Mucosa of gallbladder (tissue), 1 donor: ENCODE data around the gene ATP5ME. TPM values are rescaled to one million over a fixed set of nuclear protein-coding genes. Genes with fewer than 3 reads are reported as not detected.
"Not testable (repeated sequence)": the region's sequence is repeated elsewhere in the genome, so short reads cannot be mapped to it uniquely, and the experiment has no call there.

Source experiments
- DNase-seq: peaks from one replicate; pipeline ENCODE4 v3.0.0-alpha.2; 2020; ENCODE audit warnings: low spot score
- total RNA-seq: library from RNA; stranded (reverse); gene quantifications from one replicate; pipeline ENCODE4 v1.2.1, GENCODE V29; 2021
- donor health status: DM: no; HTN: no; CAD: no.

The ATP5ME gene, protein sequence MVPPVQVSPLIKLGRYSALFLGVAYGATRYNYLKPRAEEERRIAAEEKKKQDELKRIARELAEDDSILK
- total RNA-seq = 252 TPM

DNA sequence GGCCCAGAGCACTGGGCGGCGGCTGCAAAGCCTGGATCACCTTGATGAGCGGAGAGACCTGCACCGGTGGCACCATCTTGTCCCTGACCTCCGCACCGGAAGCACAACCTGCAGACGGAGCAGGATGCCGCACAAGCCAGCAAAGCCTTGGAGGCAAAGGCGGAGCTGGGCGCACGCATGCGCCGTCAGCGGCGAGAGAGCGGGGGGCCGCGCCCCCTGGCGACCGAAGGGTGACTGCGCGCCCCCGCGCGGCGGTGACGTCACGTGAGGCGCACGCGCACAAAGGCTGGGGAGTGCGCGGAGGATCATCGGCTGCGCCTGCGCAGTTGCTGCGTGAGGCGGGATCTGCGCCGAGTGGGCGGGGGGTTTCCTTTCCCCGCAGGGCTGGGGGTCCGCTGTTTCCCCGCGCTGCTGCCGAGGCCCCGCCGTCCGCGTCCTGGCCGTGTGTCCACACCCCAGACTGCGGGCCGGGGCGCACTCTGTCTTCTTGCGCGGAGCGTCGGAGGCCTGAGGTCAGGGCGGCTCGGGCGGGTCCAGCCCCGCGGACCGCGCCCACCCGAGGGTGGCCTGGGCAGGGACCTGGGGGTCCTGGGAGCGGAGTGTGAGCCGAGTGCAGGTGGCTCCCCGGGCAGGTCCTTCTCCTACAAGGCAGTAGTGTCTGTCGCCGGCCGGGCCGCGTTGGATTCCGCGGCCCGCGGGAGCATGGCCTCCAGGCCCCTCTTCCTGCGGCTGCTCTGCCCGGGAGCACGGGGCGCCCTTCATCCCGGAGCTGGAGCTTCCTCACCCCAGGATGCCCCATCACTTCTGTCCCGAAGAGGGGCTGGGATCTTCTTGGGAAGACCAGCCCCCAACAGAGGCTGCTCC is at the start of gene ATP5ME, which contains the start of gene MYL5:
ATP5ME (minus strand) TSS at position 105 of the 864 bp plus-strand sequence; CDS start at position 76, 29 bp downstream.
MYL5 (plus strand) TSS at position 371 of the 864 bp plus-strand sequence. CDS start 3,485 bp downstream, outside the sequence.
- DNase-seq = peak; percentile 97

DNA sequence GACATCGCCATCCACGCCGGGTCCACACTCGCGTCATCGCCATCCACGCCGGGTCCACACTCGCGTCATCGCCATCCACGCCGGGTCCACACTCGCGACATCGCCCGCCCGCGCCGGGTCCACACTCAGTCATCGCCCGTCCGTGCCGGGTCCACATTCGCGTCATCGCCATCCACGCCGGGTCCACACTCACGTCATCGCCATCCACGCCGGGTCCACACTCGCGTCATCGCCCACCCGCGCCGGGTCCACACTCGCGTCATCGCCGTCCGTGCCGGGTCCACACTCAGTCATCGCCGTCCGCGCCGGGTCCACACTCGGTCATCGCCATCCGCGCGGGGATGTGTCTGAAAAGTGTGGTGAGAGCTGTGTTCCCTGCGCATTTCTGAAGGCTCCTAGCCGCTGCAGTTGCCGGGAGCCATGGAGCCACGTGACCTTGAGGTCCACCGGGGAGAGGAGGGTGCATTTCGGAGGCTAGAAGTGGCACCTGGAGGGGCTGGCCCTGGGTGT is 48.8 kb upstream of the ATP5ME start:
- DNase-seq = no peak

DNA sequence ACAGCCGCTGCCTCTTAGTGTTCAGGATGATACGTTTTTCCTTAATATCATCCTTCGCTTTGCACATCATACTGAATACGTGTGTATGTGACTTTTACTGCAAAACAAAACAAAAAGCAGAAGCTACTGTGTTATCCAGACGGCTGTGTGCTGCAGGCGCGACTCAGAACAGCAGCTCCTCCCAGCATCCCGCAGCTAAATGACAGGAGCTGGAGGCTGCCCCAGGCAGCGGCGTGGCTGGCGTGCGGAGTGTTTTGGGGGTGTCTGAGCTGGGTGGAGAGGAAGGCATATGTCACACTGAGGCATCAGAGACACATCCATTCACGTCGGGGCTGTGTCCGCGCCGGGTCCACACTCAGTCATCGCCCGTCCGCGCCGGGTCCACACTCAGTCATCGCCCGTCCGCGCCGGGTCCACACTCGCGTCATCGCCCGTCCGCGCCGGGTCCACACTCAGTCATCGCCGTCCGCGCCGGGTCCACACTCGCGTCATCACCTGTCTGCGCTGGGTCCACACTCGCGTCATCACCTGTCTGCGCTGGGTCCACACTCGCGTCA is 48.2 kb upstream of the ATP5ME start:
- no peak for DNase-seq

DNA sequence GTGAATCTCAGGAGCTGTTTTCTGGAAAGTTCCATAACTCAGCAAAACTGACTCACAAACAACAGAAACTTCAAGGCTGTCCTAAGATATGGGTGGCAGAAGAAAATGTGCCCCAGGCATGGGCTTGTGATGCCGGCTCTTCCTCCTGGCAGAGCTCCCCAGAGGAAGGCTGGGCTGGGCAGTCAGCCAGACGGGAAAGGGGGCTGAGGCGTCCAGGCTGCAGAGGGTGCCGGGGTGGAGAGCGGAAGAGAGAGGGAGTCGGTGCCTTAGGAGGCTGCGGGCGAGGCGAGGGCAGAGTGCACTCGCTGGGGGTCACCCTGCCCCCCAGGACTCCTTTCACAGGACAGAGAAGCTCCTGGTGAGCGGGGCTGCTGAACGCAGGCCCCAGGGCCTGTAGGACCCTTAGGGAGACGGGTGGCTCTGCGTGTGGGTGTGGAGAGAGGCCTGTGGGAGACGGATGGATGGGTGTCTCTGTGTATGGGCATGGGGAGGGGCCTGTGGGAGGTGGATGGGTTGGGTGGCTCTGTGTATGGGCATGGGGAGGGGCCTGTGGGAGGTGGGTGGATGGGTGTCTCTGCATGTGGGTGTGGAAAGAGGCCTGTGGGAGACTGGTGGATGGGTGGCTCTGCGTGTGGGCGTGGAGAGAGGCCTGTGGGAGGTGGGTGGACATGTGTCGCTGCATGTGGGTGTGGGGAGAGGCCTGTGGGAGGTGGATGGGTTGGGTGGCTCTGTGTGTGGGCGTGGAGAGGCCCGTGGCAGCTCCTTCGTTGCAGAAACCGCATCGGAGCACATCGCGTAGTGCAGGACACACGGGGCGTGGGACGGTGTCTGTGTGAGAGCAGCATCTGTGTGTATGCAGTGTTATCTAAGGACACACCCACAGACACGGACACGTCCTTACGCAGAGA is 47.4 kb upstream of the ATP5ME start:
- DNase-seq = no peak

DNA sequence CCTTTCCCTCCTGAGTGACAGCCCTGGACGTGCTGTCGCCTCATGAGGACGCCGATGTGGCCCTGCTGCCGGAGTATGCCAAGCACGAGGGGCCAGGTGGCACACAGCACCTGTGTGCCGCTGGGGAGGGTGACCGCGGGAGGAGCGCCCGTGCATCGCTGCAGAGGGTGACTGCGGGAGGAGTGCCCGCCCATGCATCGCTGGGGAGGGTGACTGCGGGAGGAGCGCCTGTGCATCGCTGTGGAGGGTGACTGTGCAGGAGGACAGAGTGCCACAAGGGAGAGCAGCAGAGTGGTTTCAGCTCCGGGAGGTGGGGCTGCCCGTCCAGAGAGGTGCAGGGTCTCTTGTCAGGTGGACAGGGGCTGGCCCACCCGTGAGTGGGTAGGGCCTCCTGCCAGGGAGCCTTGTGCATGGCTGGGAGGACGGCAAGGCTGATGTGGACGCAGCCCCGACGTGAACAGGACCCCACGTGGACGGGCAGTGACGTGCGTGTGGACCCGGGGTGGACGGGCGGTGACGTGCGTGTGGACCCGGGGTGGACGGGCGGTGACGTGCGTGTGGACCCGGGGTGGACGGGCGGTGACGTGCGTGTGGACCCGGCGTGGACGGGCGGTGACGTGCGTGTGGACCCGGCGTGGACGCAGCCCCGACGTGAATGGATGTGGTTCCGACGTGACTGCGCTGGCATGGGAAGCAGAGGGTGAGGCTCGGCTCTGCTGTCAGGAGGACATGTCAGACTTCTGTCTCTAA is 46.2 kb upstream of the ATP5ME start:
- DNase-seq = no peak

DNA sequence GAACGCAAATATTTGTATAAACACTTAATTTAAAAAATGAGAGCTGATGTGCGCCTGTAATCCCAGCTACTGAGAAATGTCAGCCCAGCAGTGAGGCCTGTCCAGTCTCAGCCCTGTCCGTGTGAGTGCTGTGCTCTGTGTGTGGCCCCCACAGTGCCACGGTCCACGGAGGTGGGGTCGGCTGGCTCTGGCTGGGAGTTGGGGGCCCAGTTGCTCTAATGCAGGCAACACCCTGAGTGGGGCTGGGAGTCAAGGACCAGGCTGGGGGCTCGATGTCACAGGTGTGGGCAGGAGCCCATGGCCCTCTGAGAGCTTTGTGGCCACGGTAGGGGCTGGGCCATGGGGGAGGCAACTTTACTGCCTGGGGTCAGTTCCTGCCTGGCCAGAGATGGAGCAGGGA is 44.4 kb upstream of the ATP5ME start:
- DNase-seq = no peak

DNA sequence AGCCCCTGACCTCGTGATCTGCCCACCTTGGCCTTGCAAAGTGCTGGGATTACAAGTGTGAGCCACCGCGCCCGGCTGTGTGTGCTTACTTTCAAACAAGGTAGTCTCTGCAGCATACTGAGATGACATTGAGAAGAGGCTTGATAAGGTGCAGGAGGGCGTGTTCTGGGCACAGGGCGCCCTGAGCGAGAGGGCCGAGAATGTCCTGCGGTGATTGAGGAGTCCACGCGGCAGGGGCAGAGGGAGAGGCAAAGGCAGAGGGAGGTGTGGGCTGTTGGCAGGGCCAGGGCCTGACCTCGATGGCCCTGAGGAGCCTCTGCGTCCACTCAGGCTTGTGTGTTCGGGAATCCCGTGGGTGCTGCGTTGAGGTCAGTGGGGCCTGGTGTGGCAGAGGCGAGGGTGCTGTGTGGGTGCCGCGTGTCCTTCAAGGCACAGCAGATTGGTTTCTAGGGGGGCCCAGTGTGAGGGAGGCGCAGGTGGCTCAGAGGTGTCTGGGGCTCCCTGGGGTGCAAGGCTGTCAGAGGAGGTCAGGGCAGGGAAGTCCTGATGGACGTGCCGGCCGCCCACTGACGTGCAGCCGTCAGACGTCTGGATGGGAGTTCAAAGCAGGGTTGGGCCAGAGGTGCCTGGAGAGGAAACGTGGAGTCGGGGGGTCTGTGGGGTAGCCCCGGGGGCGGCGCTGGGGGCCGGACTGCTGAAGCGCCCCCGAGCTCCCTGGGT is 43.7 kb upstream of the ATP5ME start:
- no peak for DNase-seq

DNA sequence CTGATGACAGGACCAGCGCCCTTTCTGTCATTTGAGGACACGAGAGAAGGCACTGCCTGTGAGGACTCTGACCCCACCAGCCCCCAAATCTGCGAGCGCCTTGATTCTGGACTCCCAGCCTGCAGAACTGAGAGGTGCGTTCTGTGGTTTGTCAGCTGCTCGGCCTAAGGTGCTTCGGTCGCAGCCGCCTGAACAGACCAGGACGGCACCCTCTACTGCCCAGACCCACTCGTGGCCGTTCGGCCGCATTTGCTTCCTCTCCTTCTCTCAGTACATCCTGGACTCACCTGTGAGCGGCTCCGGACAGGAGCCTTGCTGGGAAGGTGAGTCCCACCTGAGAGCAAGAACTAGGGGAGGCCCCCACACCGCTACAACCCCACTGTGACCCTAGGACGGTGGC is 40.0 kb upstream of the ATP5ME start:
- no peak for DNase-seq

DNA sequence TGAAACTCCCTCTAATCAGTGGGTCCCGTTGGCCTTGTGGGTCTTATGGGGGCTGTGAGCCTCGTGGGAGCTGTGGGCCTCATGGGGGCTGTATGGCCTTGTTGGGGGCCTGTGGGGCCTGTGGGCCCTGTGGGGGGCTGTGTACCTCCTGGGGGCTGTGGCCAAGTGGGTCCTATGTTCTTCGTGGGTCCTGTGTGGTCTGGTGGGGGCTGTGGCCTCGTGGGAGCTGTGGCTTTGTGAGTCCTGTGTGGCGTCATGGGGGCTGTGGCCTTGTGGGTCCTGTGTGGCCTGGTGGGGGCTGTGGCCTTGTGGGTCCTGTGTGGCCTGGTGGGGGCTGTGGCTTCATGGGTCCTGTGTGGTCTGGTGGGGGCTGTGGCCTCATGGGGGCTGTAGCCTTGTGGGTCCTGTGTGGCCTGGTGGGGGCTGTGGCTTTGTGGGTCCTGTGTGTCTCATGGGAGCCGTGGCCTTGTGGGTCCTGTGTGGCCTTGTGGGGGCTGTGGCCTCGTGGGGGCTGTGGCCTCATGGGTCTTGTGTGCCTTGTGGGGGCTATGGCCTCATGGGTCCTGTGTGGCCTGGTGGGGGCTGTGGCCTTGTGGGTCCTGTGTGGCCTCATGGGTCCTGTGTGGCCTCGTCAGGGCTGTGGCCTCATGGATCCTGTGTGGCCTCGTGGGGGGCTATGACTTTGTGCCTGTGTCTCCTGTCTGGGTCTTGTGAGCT is 39.0 kb upstream of the ATP5ME start:
- DNase-seq = no peak

DNA sequence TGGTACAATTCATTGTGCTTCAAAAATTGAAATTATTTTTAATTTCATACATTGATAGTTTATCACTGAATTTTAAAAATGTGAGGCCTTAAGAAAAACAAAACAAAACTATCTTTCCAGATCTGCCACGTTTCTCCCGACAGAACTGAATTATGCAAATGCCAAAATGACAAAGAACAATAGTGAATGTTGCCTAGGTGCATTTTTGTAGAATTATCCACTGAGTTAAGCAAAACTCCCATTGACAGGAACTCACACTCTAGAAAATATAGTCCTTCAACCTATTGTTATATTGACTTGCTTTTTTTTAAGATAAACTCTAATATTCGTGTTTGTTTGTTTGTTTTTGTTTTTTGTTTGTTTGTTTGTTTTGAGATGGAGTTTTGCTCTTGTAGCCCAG is 38.0 kb upstream of the ATP5ME start:
- no peak for DNase-seq

DNA sequence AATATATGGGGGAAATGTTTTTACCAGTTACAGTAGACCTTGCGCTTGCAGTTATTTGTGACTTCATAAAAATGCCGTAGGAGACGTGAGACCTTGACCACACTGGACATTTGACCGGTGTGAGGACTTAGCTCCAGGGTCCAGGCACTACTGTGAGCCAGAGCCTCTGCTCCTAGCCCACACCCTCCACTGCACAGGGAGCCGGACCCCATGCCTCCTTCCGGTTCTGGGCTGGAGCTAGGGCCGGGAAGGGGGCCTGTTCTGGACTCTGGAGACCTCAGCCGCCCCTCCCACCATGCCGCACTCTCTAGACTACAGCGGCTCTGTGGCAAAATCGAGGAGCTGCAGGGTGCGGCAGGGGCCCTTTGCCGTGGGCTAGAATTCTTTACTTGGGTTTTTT is 36.8 kb upstream of the ATP5ME start:
- DNase-seq = no peak

DNA sequence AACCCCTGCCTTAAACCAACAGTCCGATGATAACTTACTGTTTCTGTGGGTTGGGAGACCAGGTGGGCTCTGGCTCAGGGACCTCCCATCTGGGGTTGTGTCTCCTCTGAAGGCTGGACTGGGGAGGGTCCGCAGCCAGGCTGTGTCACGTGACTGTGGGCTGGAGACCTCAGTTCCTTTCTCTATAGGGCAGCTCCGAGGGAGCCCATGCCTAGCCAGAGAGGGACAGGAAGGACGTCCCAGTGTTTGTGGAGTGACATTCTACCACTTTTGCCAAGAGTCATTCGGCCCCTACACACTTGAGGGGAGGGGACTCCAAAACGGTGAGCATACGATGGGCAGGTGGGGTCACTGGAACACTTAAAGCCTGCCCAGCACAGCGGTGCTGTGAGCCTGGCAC is 36.0 kb upstream of the ATP5ME start:
- DNase-seq = no peak

DNA sequence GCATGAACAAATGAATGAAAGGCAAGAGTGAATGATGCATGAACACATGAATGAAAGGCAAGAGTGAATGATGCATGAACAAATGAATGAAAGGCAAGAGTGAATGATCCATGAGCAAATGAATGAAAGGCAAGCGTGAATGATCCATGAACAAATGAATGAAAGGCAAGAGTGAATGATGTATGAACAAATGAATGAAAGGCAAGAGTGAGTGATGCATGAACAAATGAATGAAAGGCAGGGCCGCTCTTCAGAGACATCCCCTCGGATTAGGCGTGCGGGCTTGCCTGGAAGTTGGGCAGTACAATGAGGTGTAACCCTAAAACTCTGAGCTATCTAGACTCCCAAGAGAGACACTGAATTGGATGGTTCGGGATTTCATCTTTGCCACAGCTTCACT is 35.3 kb upstream of the ATP5ME start:
- DNase-seq = no peak

DNA sequence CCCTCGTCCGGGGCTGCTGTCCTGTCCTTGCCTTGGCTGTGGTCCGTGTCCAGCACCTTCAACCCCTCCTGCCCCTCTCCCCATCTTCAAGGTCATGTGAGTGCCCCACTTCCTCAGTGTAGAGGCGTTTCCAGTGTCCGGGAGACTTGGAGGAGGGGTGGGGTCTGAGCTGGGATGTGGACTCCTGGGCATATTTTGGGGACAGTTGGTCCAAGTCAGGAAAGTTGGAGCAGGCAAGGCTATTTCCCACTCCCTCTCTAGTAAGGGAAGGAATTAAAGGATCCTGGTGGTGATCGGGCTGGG is 34.5 kb upstream of the ATP5ME start:
- no peak for DNase-seq

DNA sequence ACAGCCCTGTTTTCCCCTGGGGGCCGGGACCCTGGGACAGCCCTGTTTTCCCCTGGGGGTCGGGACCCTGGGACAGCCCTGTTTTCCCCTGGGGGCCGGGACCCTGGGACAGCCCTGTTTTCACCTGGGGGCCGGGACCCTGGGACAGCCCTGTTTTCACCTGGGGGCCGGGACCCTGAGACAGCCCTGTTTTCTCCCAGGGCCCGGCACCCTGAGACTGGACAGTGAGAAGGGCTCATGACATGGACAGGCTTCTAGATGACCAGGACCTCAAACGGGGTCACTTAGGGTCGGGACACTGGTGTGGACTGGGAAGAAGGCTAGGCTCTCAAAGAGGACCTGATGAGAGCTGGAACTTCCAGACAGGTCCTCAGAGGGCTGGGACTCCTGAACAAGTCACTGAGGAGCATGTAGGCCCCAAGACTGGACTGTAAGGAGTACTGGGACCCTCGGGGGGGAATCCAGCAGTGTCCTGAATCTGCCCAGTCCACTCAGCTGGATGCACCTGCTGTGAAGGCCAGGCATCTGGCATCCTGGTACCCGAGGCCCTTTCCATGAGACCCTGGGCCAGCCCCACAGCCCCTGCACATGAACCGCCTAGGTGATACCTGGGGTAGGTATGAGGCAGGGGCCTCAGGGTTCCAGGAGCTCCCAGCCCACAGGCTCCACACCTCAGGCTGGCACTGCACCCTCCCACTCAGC is 34.0 kb upstream of the ATP5ME start:
- DNase-seq = no peak

DNA sequence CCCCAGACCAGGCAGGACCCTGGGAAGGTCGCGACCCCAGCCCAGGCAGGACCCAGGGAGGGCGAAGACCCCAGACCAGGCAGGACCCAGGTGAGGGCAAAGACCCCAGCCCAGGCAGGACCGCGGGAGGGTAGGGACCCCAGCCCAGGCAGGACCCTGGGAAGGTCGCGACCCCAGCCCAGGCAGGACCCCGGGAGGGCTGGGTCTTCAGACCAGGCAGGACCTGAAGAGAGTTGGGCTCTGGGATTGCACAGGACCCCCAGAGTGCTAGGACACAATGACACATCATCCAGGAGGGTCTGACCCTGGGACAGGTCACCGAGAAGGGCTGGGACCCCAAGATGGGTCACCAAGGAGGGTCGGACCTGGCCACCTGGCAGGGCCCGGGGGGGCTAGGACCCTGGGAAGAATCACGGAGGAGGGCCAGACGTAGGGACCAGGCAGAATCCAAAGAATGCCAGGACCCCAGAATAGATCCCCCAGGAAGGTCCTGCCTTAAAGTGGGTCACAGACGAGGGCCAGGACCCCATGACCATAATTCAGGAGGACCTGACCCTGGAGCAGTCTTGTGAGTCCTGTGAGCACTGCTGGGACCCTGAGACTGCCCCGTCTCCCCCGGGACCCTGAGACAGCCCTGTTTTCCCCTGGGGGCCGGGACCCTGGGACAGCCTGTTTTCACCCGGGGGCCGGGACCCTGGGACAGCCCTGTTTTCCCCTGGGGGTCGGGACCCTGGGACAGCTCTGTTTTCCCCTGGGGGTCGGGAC is 32.9 kb upstream of the ATP5ME start:
- no peak for DNase-seq

DNA sequence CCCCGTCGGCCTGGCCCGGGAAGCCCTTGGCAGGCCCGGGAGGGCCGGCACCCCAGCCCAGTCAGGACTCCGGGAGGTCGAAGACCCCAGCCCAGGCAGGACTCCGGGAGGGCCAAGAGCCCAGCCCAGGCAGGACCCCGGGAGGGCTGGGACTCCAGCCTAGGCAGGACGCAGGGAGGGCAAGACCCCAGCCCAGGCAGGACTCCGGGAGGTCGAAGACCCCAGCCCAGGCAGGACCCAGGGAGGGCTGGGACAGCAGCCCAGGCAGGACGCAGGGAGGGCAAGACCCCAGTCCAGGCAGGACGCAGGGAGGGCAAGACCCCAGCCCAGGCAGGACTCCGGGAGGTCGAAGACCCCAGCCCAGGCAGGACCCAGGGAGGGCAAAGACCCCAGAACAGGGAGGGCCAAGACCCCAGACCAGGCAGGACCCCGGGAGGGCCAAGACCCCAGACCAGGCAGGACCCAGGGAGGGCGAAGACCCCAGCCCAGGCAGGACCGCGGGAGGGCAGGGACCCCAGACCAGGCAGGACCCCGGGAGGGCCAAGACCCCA is 32.1 kb upstream of the ATP5ME start:
- not testable (repeated sequence) for DNase-seq
